ENCODE data around the gene KIF15. TPM values are rescaled to one million over a fixed set of nuclear protein-coding genes. Genes with fewer than 3 reads are reported as not detected.
A peak's percentile ranks its signal among the peaks of the same experiment; 100 is the strongest.
"Not testable (repeated sequence)": the region's sequence is repeated elsewhere in the genome, so short reads cannot be mapped to it uniquely, and the experiment has no call there.

KIF15 gene
- total RNA-seq, 2 experiments from 2014 or later = 52.5 to 53.2 TPM

GRCh38 chr3:44833394-44833793 is 71.8 kb downstream of the KIF15 start:
- Mint-ChIP-seq H3K4me1 (no peaks in the 10 kb centered on the region), H3K4me3 (no peak overlapping the region), H3K27ac (no peak overlapping the region), H3K27me3 (no peaks in the 10 kb centered on the region), H3K36me3 (ENCODE audit: low read depth) (peaks cover 75% of the 10 kb centered on the region), H3K9me3 (peaks cover 13% of the 10 kb centered on the region)
- CTCF ChIA-PET = no interaction called here
- DNase-seq = no peak
- POLR2A ChIA-PET = no interaction called here

GRCh38 chr3:44835684-44836083 is 74.1 kb downstream of the KIF15 start:
- CTCF ChIA-PET = no interaction called here
- DNase-seq = no peak
- no peak overlapping the region for H3K27ac Mint-ChIP-seq
- H3K4me1 Mint-ChIP-seq = no peaks in the 10 kb centered on the region
- peaks cover 78% of the 10 kb centered on the region for H3K36me3 Mint-ChIP-seq (ENCODE audit: low read depth)
- no peak overlapping the region for H3K4me3 Mint-ChIP-seq
- H3K9me3 Mint-ChIP-seq = peaks cover 13% of the 10 kb centered on the region
- no peaks in the 10 kb centered on the region for H3K27me3 Mint-ChIP-seq
- POLR2A ChIA-PET = no interaction called here

GRCh38 chr3:44842376-44842775 is 80.8 kb downstream of the KIF15 start:
- POLR2A ChIA-PET = no interaction called here
- Mint-ChIP-seq H3K27me3 (no peaks in the 10 kb centered on the region), H3K27ac (no peak overlapping the region), H3K9me3 (no peaks in the 10 kb centered on the region), H3K4me1 (no peaks in the 10 kb centered on the region), H3K4me3 (no peak overlapping the region), H3K36me3 (ENCODE audit: low read depth) (peaks cover 82% of the 10 kb centered on the region)
- no peak for DNase-seq
- CTCF ChIA-PET = no interaction called here

GRCh38 chr3:44845528-44846520 is 84.2 kb downstream of the KIF15 start:
- Mint-ChIP-seq H3K4me3 (no peak overlapping the region), H3K36me3 (ENCODE audit: low read depth) (peaks cover 66% of the 10 kb centered on the region), H3K4me1 (no peaks in the 10 kb centered on the region), H3K27ac (no peak overlapping the region), H3K9me3 (no peaks in the 10 kb centered on the region), H3K27me3 (no peaks in the 10 kb centered on the region)
- no peak for DNase-seq
- CTCF ChIA-PET = no interaction called here
- POLR2A ChIA-PET = no interaction called here

- H3K4me1 Mint-ChIP-seq = no peaks in the 10 kb centered on the region
- H3K36me3 Mint-ChIP-seq (ENCODE audit: low read depth) = peaks cover 64% of the 10 kb centered on the region
- H3K9me3 Mint-ChIP-seq = no peaks in the 10 kb centered on the region
- DNase-seq = no peak
- ChIA-PET POLR2A (interaction anchor here (1.2 kb wide), 1 partner anchor 10 kb away, joined by 3 read pairs; no protein-coding TSS in a partner anchor), CTCF (no interaction called here)
- no peak overlapping the region for H3K27ac Mint-ChIP-seq
- no peak overlapping the region for H3K4me3 Mint-ChIP-seq
- no peaks in the 10 kb centered on the region for H3K27me3 Mint-ChIP-seq
These were observed 87.0 kb downstream of the KIF15 start for GRCh38 chr3:44848634-44849033.

- H3K9me3 Mint-ChIP-seq, H3K4me3 Mint-ChIP-seq, DNase-seq, H3K27ac Mint-ChIP-seq, CTCF ChIA-PET, H3K27me3 Mint-ChIP-seq, POLR2A ChIA-PET, H3K4me1 Mint-ChIP-seq: not testable (repeated sequence)
- peaks cover 16% of the 10 kb centered on the region for H3K36me3 Mint-ChIP-seq (ENCODE audit: low read depth)
These were observed 95.1 kb downstream of the KIF15 start for GRCh38 chr3:44856663-44857062.

GRCh38 chr3:44860117-44860516 is 98.5 kb downstream of the KIF15 start:
- H3K9me3 Mint-ChIP-seq = no peaks in the 10 kb centered on the region
- H3K4me3 Mint-ChIP-seq = no peak overlapping the region
- peaks cover 20% of the 10 kb centered on the region for H3K4me1 Mint-ChIP-seq
- H3K27ac Mint-ChIP-seq = no peak overlapping the region
- ChIA-PET POLR2A (interaction anchor here (2.0 kb wide), 1 partner anchor 99 kb away, joined by 6 read pairs; the partner anchor contains the start of genes KIAA1143 and KIF15), CTCF (interaction anchor here (0.6 kb wide), 1 partner anchor 1540 kb away, joined by 4 read pairs; no protein-coding TSS in a partner anchor)
- H3K27me3 Mint-ChIP-seq = no peaks in the 10 kb centered on the region
- H3K36me3 Mint-ChIP-seq (ENCODE audit: low read depth) = peaks cover 6% of the 10 kb centered on the region
- no peak for DNase-seq

- DNase-seq = peak; percentile 88
- ChIA-PET CTCF (no interaction called here), POLR2A (interaction anchor here (0.9 to 1.0 kb wide), 2 partner anchors 100 to 110 kb away, joined by 3 read pairs; partner anchors contain the start of genes KIAA1143 and KIF15)
- peak within 1 kb of the TSS; percentile 84 for H3K4me3 Mint-ChIP-seq
- peak within 1 kb of the TSS; percentile 72 for H3K27ac Mint-ChIP-seq
- H3K36me3 Mint-ChIP-seq (ENCODE audit: low read depth) = peaks cover 14% of the 10 kb centered on the region
- H3K4me1 Mint-ChIP-seq = peaks cover 33% of the 10 kb centered on the region
- H3K27me3 Mint-ChIP-seq = no peaks in the 10 kb centered on the region
- no peaks in the 10 kb centered on the region for H3K9me3 Mint-ChIP-seq
These were observed 100.0 kb downstream of the KIF15 start, which contains the start of gene TMEM42 for GRCh38 chr3:44861412-44862225. Gene TMEM42 (plus strand): TSS chr3:44861912. CDS start chr3:44861925, 13 bp downstream.

GRCh38 chr3:44862226-44862637 is 100.6 kb downstream of the KIF15 start:
- CTCF ChIA-PET = no interaction called here
- POLR2A ChIA-PET = interaction anchor here (0.9 to 1.1 kb wide), 3 partner anchors 26 to 110 kb away, joined by 3 read pairs; partner anchors contain the start of genes KIAA1143 and KIF15
- Mint-ChIP-seq H3K9me3 (no peaks in the 10 kb centered on the region), H3K4me1 (peaks cover 36% of the 10 kb centered on the region), H3K4me3 (peak overlapping the region; percentile 77), H3K27me3 (no peaks in the 10 kb centered on the region), H3K27ac (peak overlapping the region; percentile 70), H3K36me3 (ENCODE audit: low read depth) (peaks cover 21% of the 10 kb centered on the region)
- no peak for DNase-seq

GRCh38 chr3:44865272-44866035 is 103.9 kb downstream of the KIF15 start:
- POLR2A ChIA-PET = no interaction called here

GRCh38 chr3:44867421-44868111 is 106.0 kb downstream of the KIF15 start:
- H3K27ac Mint-ChIP-seq = no peak overlapping the region
- no peaks in the 10 kb centered on the region for H3K9me3 Mint-ChIP-seq
- no peak overlapping the region for H3K4me3 Mint-ChIP-seq
- peaks cover 23% of the 10 kb centered on the region for H3K36me3 Mint-ChIP-seq (ENCODE audit: low read depth)
- H3K27me3 Mint-ChIP-seq = no peaks in the 10 kb centered on the region
- CTCF ChIA-PET = no interaction called here
- peaks cover 29% of the 10 kb centered on the region for H3K4me1 Mint-ChIP-seq
- POLR2A ChIA-PET = no interaction called here
- DNase-seq = no peak

More at GRCh38 chr3:44865272-44866035, 103.9 kb downstream of the KIF15 start:
- DNase-seq = no peak
- Mint-ChIP-seq H3K4me1 (peaks cover 36% of the 10 kb centered on the region), H3K27me3 (no peaks in the 10 kb centered on the region), H3K27ac (peak overlapping the region; percentile 60), H3K36me3 (ENCODE audit: low read depth) (peaks cover 25% of the 10 kb centered on the region), H3K9me3 (no peaks in the 10 kb centered on the region), H3K4me3 (no peak overlapping the region)
- CTCF ChIA-PET = interaction anchor here (0.6 to 0.7 kb wide), 2 partner anchors 33 to 211 kb away, joined by 3 read pairs; no protein-coding TSS in a partner anchor

All from activated CD4-positive, alpha-beta memory T cell treated with anti-CD3 and anti-CD28 coated beads, Interleukin-2, amount 10 ng/mL, durations not matched to agents 7 days and 5 days (primary cell).